ENCODE measurements around the gene PLIN1.

- TF ChIP-seq CTCF (IDR thresholded peaks at IDR 0.05) (peak; percentile 55 to 86 (median 80)), EP300 (IDR thresholded peaks at IDR 0.05) (no peak), POLR2A (IDR thresholded peaks at IDR 0.05) (no peak), POLR2AphosphoS5 (IDR thresholded peaks at IDR 0.05) (no peak)
These were observed 31.8 kb downstream of the PLIN1 start for GRCh38 chr15:89647191-89647851.

Measured in sigmoid colon (tissue), 4 donors.